GM18907 (cell line): Measurements from ENCODE around the gene PIANP.
A peak's percentile ranks its signal among the peaks of the same experiment; 100 is the strongest.
"Not testable (repeated sequence)": the region's sequence is repeated elsewhere in the genome, so short reads cannot be mapped to it uniquely, and the experiment has no call there.

Experiments used
- ATAC-seq: cut with Tn5 transposase; IDR thresholded peaks from one replicate; pipeline ENCODE4 v1.9.1; 2021; ENCODE audit warnings: mild to moderate bottlenecking, moderate library complexity; ENCODE audit not compliant: unreplicated experiment

Gene PIANP

DNA sequence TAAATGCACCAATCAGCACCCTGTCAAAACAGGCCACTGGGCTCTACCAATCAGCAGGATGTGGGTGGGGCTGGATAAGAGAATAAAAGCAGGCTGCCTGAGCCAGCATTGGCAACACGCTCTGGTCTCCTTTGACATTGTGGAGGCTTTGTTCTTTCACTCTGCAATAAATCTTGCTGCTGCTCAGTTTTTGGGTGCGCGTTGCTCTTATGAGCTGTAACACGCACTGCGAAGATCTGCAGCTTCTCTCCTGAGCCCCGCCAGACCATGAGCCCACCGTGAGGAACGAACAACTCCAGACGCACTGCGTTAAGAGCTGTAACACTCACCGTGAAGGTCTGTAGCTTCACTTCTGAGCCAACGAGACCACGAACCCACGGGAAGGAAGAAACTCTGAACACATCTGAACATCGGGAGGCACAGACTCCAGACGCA lies 8.4 kb upstream of the PIANP start:
- no peak for ATAC-seq

DNA sequence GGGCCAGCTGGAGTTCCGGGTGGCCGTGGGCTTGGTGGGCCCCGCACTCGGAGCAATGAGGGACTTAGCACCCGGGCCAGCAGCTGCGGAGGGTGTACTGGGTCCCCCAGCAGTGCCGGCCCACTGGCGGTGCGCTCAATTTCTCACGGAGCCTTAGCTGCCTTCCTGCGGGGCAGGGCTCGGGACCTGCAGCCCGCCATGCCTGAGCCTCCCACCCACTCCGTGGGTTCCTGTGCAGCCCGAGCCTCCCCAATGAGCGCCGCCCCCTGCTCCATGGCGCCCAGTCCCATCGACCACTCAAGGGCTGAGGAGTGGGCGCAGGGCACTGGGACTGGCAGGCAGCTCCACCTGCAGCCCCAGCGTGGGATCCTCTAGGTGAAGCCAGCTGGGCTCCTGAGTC lies 7.7 kb upstream of the PIANP start:
- not testable (repeated sequence) for ATAC-seq

DNA sequence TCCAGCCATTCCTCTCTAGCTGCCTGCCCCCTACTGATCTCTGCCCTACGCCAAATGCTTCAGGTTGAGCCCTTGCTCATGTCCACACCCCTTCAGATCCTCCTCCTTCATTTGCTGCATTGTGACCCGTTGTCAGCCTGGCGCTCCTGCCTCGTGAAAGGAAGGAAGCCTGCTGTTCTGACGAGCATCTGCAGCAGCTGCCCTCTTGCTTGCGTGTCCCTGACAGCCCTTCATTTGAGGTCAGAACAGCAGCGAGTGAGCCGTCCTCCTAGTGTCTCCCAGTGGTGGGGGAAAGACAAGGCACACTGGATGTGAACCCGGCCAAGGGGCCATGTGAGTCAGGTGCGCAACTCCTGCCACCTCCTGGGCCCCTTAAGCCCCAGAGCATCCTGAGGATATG lies 3.0 kb upstream of the PIANP start:
- ATAC-seq = no peak

DNA sequence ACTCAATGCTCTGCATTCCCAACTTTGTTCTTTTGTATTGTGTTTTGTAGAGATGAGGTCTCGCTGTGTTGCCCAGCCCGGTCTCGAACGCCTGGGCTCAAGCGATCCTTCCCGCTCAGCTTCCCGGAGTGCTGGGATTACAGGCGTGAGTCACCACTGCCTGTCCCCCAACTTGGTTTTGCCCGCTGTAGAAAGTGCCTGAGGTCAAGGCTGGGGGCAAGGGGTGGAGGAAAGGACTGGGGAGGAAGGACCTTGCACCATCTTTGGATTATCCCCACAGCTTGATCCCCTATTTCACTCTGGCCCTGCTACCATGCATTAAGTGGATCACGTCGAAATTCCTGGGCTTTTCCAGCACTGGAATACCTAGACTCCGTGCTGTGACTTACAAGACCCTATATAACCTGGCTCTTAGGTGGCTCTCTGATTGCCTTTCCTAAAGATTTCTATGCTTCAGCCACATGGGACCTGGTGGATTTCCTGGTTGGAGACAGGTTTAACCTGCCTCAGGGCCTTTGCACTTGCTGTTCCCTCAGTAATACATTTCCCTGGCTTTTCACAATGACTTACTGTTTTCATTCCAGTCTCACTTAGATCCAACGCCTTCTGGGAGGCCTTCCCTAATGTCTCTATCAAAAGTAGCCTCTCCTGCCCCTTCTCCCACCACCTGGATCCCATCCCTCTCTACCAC lies 608 bp upstream of the PIANP start:
- ATAC-seq = no peak

DNA sequence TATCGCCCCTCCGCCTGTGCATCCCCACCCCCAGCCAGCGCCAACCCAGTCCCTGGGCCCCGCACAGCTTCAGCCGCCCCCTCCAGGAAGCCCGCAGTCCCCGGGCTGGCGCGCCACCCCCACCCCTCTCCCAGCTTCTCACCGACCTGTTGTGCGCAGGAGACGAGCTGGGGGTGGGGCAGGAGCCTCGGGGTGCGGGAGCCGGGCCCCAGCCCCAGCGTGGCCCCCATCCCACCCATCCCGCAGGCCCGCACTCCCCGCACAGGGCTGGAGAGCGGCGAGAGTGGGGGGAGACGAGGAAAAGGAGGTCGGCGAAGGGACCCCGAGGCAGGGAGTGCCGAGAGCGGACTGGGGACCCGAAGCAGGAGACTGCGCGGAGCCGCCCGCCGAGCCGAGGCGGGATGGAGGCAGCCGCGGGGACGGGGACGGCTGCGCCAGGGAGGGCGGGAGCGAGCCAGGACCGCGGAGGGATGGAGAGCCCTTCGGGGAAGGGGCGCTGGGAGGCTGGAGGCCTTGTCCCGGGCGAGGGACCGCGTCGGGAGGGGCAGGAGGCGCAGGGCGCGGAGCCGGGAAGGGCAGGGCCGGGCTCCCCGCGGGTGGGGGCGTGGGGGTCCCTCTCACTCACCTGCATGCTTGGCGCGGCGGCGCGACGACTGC lies 498 bp downstream of the PIANP start:
- no peak for ATAC-seq

DNA sequence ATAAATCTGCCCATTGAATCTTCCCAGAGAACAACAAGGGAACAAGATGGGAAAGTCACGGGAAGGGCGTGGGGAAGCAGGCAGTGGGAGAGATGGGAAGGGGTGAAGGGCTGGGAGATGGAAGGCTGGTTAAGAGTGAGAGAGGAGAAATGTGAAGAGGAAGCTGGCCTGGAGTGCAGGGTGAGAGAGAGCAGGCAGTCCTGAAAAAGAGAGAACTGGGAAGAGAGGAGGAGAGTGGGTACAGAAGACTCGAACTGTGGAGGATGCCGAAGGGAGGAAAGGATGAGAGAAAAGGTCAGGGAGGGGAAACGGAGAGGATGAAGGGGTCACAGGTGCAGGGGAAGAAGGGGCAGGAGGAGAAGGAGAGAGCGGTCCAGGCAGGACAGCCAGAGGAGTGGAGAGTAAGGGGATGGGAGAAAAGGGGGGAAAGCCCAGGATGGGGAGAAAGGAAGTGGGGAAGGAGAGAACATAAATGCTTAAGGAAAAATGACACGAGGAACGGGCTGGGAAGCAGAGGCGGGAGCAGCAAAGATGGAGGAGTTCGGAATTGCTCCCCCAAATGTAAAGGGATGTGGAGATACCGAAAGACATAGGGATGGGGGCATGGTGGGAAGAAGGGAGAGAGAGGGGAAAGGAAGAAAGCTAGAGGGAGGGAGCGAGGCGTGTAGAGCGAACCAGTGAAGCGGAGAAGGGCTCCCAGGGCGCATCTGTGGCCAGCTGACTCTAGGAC lies 1.2 kb downstream of the PIANP start:
- no peak for ATAC-seq

DNA sequence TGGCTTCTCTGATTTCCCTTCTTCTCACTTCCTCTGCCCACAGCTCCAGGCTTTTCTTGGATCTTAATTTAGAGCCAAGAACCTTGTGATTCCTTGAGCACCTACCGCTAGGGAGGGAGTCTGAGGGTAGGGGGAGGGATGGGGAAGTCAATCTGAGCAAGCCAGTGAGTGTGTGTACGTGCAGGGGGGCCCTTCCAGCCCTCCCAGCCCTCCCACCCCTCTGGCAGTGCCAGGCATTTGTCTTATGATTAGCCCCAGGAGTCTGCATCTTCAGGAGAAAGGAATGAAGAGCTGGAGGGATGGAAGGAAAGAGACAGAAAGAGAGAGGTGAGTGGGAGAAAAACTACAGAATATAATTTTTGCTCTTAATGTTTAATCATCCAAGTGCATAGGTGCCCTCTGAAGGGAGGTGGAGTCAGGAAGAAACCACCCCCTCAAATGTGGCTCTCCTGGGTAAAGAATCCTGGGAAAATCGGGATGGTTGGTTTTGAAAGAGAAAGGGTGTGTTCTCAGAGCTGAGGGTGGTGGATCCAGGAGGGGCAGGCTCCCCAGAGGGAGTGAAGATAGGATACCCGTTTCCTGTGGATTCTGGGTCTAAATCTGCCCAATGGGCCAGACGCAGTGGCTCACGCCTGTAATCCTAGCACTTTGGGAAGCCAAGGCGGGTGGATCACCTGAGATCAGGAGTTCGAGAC lies 2.1 kb downstream of the PIANP start:
- ATAC-seq = no peak

DNA sequence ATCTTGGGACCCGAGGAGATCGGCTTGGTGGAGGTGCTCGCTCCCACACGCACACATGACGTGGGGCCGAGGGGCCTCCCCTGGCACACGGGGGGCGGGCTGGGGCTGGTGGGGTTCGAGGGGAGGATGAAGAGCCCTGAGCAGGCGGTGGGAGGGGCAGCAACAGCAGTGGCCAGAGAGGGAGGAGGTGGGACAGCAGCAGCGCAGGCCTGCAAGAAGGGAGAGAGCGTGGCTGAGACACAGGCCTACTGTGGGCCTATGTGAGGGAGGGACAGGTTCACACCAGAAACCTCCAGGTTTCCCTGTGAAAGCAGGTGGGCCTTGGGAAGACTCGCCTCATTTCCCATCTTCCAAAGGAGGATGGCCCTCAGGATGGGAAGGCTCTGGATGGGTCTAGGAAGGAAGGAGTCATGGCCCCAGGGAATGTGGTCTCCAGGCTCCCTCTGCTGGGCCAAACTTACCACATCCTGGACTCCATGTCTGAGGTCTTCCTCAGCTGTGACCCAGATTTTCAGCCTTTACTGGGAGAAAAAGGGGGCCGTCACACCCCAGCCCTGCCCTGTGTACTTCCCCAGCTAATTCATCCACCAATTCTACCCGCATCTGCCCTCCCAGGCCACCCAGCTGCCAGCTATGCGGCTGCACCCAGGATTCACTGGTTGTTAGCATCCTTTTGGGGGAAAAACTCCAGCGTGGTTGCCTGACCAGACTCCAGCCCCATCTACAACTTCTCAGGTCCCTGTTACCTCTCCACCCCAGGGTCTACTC lies 2.8 kb downstream of the PIANP start:
- ATAC-seq = no peak

DNA sequence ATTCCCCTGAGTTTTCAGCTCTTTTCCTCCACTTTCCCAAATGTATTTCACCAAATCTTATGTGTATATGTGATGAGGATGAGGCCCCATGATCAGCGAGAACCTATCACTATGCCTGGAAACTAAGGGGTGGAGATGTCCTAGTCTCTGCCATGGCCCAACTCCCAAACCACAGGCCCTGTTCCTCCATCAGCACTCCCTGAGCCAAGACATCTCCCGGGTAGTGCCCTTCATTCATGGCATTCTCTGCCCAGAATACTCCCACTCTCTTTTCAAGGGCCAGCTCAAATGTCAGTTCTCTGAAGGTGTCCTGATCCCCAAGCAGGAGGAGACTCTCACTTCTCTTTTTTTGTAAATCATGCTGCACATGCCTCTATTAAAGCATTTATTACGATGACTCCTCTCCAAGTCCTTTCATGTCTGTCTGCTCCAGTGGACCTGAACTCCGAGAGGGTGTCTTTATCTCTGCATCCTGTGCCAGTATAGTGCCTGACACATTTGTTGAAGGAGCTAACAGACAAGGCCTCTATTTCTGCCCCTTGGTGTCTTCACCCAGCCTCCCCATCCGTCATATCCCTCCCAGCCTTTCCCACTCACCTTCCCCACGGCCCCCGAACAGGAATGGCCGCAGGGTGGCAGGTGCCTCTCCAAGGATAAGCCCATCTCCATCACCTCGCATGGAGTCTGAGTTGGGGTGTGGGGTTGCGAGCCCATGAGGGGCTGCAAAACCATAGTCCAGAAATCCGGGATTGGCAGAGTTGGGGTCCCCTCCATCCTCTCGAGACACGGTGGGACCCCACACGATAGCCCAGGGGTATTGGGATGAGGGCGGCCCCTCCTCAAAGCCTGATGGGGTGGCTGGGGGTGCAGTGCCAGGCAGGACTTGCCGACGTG lies 3.7 kb downstream of the PIANP start:
- ATAC-seq = no peak

DNA sequence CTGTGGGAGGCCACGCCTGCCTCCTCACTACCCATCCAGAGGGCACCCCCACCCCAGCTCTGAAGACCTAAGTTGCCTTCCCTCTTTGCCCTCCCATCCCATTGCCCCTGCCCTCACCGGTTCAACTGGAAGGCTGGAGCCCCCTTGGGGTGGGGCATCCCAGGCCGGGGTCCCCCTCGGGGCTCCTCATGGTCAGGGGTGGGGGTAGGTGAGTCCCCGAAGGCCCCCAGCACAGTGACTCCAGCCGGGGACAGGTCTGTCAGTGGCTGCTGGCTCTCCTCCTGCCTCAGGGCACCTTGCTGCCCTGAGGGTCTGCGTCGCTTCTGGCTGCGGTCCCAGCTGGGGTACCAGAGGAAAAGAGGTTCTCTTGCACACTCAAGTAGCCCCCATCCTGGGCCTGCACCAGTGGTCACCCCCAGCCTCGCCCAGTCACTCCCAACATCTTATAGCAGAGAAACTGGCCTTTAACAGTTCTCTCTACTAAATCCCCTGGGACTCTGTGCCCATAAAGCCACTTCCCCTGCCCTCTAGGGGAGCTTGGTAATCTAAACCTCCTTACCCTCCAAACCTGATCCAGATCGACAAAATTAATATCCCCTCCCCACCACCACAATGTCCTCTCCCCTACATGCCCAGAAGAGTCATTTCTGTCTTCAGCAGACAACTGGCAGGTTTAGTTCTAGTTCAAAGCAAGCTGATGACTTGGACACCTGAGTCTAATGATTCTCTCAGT lies 5.1 kb downstream of the PIANP start:
- no peak for ATAC-seq

DNA sequence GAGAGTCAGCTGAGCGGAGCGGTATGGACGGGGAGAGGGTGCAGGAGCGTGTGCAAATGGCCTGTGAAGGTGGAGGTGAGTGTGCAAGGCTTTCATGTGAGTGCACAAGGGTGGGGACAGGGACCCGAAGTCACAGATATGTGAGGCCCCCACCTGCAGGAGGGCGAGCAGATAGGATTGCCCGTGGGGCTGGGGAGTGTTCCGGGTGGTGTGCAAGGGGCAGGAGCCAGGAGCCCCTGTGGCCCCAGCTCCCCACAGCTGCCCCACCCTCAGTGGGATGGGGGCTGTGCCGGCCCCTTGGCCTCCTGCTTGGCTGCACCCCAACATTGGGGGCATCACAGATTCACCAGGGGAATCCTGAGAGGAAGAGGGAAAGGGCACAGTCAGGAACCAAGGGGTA lies 5.9 kb downstream of the PIANP start:
- ATAC-seq = no peak

DNA sequence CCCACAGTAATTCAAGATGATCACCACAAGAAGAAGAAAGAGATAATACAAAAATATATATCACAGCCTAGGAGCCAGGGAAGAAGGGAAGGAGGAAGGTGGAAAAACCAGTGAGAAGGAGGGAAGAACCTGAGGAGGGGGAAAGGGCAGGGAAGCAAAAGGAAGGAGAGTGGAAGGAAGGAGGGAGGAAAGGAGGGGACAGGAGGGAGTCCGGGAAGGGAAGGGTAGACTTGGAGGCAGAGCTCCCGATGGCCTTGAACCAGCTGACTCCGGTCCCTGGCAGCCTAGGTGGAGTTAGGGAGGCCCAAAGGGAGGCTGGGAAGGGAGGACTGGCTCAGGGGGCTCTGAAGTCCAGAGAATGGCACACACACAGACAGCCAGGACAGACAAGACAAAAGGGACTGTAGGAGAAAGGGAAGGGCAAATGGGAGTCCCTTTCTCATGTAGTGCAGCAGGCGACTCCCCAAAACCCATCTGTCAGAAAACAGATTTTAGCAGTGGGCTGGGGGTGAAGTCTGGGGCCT lies 6.7 kb downstream of the PIANP start:
- ATAC-seq = no peak

DNA sequence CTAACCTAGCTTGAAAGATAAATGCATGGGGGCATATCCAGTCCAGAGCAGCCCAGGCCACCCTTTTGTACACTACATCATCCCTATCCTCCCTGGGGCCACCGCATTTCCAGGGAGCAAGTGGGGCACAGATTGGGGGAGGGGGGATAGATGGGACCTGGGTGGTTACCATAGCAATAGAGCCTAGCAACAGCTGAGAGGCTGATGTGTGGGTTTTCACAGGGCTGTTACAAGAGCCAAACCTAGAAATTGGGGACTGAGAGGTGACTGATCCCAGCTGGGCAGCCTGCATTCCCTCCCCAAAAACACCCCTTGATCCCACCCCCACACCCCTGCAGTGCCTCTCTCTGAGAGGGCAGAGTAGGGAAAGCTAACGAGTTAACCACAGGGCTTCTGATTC lies 7.7 kb downstream of the PIANP start:
- ATAC-seq = no peak

DNA sequence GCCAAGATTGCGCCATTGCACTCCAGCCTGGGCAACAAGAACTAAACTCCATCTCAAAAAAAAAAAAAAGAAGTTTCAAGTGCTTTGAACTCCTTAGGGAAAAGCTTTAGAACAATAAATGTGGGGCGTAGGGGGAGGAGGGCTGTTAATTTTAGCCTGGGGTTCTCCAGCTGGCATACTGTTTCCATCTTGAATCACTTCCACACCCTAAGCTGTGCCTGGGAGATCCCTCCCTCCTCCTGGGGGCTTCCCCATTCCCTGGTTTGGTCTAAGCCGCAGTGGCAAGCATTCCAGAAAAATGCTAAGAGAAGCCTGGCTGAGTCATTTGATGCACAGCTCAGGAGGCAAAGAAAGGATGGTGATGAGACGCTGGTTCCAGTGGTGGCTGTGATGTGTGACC lies 9.1 kb downstream of the PIANP start:
- ATAC-seq = no peak

DNA sequence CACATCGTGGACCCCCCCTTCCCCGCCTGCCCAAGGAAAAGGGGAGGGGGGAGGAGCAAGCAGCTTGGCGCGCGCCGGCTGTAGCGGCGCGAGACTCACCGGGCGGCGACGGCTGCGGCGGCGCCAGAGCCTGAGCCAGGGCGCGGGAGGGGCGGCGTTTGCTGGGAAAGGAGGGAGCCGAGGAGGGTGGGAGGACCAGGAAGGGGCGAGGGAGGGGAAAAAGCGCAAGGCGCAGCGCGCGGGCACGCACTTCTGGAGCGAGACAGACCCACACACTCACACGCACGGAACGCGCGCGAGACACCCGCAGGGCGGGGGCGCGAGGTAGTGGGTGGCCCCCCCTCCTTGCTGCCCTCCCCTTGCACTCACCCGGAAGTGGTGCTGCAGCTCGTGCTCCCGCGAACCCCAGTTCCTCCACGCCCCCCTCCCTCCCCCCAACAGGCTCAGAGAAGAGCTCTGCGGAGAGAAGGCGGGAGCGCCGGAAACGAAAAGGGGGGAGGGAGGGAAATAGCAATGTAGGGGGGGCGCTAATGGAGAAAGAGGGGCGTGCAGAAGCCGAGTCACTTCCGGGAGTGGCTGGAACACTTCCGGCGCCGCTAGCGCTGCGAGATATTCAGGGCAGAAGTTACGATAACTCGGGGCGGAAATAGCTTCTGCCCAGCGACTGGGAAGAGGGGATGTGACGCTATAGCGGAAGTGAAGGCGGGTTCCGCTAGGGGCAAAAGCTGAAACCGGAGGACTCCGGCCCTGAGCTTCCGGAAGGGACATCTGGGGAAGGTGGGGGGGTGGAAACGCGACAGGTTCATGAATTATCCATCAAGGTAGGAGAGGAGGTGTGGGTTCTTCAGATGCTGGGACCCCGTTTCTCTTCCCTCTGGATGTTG lies 11.4 kb downstream of the PIANP start, which contains the start of gene ZNF384:
Gene ZNF384 (minus strand): TSS at position 377 of the 884 bp plus-strand sequence. CDS start 9,855 bp downstream, outside the sequence.
- ATAC-seq = peak; percentile 82

DNA sequence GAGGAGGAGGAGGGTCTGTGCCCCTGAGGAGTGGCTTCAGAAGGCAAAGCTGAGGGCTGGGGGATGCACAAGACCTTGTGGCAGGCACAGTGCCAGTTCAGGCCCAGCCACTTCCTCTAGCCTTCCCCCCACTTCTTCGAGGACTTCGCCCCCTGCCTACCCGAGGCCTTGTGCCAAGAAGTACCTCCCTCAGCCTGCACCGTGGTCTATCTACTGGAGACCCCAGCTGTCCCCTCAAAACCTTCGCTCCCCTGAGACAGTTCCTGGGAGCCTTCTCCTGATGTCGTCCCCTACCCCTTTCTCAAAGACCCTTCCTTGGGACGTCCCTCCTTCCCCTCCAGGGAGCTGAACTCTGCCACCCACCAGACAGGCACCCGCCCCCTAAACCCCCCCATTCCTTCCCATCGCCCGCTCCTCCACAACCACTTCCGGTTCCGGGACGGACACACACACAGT lies 12.0 kb downstream of the PIANP start:
- peak; percentile 14 for ATAC-seq

DNA sequence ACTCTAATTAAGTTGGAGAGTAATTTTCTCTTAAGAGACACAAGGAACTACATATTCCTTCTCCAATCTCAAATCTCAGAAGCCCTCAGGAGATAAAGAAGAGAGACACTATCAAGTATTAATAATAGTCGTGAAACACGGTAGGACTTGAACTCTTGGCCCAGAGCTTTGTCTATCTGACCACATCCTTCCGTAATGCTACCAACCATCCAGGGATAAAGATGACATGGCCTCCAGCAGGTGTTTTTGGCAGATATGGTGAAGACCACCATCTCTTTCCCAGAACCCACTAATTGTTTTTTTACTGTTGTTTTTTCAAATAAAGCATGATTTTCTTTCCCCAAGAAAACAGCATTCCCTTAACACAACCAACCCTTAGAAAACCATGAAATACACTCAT lies 14.8 kb downstream of the PIANP start:
- no peak for ATAC-seq

DNA sequence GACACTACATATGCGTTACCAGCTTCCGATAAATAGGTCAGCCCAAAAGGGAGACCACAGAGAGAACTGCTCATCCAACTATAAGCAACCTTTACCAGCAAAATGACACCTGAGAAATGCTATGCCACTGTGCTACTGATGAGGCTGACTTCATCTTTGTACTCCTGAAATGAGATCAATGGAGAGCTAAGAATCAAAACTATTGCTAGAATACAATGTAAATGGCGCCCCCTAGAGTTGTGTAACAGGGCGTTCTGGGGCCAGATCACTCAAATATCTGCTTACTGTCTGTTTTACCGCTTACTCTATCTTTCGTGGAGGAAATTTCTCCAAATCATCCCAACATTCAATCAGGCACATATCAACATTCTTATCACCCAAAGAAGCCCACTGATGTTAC lies 16.0 kb downstream of the PIANP start:
- no peak for ATAC-seq
